Panc1 (cell line): ENCODE measurements around the gene SIPA1L2.

Experiments
- POLR2AphosphoS5 ChIP-seq: IDR thresholded peaks from 2 replicates; pipeline ENCODE4 v1.6.1; 2012; ENCODE audit warnings: mild to moderate bottlenecking, low read depth, low read length, moderate library complexity
- REST ChIP-seq, 2 experiments: IDR thresholded peaks; 2 replicates each; pipeline ENCODE4 v1.6.1; 2011 to 2012; ENCODE audit warnings: low read depth in 2 of 2, control low read depth in 1 of 2, low read length in 1 of 2, mild to moderate bottlenecking in 1 of 2, moderate library complexity in 1 of 2; ENCODE audit not compliant: insufficient read depth in 1 of 2
- SIN3A ChIP-seq: IDR thresholded peaks from 2 replicates; pipeline ENCODE4 v1.6.1; 2012; ENCODE audit warnings: low read depth, mild to moderate bottlenecking, low read length, moderate library complexity, borderline replicate concordance; ENCODE audit not compliant: insufficient read depth
- TF ChIP-seq, protein P1 (sequence below): fragments of 450-650 bp; IDR thresholded peaks from 2 replicates; pipeline ENCODE4 v1.5.1; 2017; ENCODE audit warnings: mild to moderate bottlenecking

DNA sequence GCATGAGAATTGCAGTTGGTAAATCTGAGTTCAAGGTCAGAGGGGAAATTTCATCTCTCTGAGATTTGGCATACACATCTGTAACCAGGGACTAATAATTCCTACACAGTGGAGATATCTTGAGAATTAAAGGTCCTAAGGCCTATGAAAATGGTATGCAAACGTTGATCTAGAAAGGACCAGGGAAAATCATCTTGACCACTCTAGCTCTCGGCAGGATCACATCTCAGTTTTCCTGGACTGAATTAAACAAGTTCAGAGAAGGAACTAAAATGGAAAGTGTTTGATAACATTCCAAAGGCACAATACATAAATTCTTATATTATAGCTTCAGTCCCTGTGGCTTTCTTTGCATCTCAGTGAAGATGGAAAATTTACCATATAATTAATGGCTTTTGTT is 28.5 kb upstream of the SIPA1L2 start:
- TF ChIP-seq, protein P1, sequence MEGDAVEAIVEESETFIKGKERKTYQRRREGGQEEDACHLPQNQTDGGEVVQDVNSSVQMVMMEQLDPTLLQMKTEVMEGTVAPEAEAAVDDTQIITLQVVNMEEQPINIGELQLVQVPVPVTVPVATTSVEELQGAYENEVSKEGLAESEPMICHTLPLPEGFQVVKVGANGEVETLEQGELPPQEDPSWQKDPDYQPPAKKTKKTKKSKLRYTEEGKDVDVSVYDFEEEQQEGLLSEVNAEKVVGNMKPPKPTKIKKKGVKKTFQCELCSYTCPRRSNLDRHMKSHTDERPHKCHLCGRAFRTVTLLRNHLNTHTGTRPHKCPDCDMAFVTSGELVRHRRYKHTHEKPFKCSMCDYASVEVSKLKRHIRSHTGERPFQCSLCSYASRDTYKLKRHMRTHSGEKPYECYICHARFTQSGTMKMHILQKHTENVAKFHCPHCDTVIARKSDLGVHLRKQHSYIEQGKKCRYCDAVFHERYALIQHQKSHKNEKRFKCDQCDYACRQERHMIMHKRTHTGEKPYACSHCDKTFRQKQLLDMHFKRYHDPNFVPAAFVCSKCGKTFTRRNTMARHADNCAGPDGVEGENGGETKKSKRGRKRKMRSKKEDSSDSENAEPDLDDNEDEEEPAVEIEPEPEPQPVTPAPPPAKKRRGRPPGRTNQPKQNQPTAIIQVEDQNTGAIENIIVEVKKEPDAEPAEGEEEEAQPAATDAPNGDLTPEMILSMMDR, result no peak
- TF ChIP-seq SIN3A (no peak), REST (IDR thresholded peaks at IDR 0.05; ENCODE audit: insufficient read depth in 1 of 2, low read depth in 2 of 2, low read length in 1 of 2) (no peak), POLR2AphosphoS5 (no peak)
